Progenitor cell of endocrine pancreas (in vitro differentiated cells): ENCODE measurements around the gene PRRT1B. TPM values are rescaled to one million over a fixed set of nuclear protein-coding genes. Genes with fewer than 3 reads are reported as not detected.

Experiments used
- DNase-seq: peaks from one replicate; pipeline ENCODE4 v3.0.0; 2021; ENCODE audit warnings: low spot score; ENCODE audit not compliant: unreplicated experiment
- H3K27ac Mint-ChIP-seq: 2 replicates; pipeline ENCODE4 v1.8.0; 2021; ENCODE audit warnings: mild to moderate bottlenecking, moderate library complexity, mixed read lengths
- H3K27me3 Mint-ChIP-seq: 2 replicates; pipeline ENCODE4 v1.8.0; 2021; ENCODE audit warnings: mixed read lengths
- H3K36me3 Mint-ChIP-seq: 2 replicates; pipeline ENCODE4 v1.8.0; 2022; ENCODE audit warnings: mixed read lengths; ENCODE audit not compliant: insufficient read depth
- H3K4me1 Mint-ChIP-seq: 2 replicates; pipeline ENCODE4 v1.8.0; 2021; ENCODE audit warnings: low read depth, mixed read lengths
- H3K4me3 Mint-ChIP-seq: 2 replicates; pipeline ENCODE4 v1.8.0; 2021; ENCODE audit warnings: low read depth, mild to moderate bottlenecking, moderate library complexity, mixed read lengths
- H3K9me3 Mint-ChIP-seq: 2 replicates; pipeline ENCODE4 v1.8.0; 2021; ENCODE audit warnings: low read depth, mixed read lengths
- CTCF ChIP-seq: fragments of 200-600 bp; sonication (generic); IDR thresholded peaks from one replicate; pipeline ENCODE4 v1.5.0; 2021; ENCODE audit warnings: antibody characterized with exemption, mild to moderate bottlenecking; ENCODE audit not compliant: unreplicated experiment
- total RNA-seq: library from RNA; stranded (reverse); gene quantifications from 2 replicates; pipeline ENCODE4 v1.2.1, GENCODE V29; 2021

Gene PRRT1B
- total RNA-seq, 1 donor from 2014 or later: 6.7 TPM

- peaks cover 7% of the 10 kb centered on the region for H3K36me3 Mint-ChIP-seq
- DNase-seq: no peak
- H3K9me3 Mint-ChIP-seq: no peaks in the 10 kb centered on the region
- no peaks in the 10 kb centered on the region for H3K4me1 Mint-ChIP-seq
- H3K27ac Mint-ChIP-seq: no peak overlapping the region
- no peak overlapping the region for H3K4me3 Mint-ChIP-seq
- H3K27me3 Mint-ChIP-seq: no peaks in the 10 kb centered on the region
- TF ChIP-seq CTCF: peak; percentile 17
These were observed 32.0 kb downstream of the PRRT1B start for GRCh38 chr9:131577005-131578000.

DNA sequence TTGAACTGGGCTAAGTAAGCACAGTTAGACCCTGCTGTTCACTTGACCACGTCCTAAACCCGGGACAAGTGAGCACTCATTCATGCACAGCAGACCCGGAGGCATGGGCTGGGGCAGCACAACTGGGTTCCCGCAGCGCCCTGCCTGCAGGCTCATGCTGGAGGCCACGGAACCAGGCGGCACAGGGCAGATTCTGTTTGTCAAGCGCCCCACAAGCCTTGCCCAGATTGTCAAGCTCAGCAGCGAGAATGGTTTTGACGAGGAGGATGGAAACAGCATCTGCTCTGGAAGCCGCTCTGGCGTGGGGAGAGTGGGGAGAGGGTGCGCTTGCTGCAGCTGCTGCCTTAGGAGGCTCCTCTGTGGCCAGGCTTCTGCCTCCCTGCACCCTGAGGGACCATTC lies 32.7 kb downstream of the PRRT1B start:
- no peak for TF ChIP-seq CTCF
- Mint-ChIP-seq H3K9me3 (no peaks in the 10 kb centered on the region), H3K4me1 (no peaks in the 10 kb centered on the region), H3K36me3 (peaks cover 6% of the 10 kb centered on the region), H3K4me3 (no peak overlapping the region), H3K27ac (no peak overlapping the region), H3K27me3 (no peaks in the 10 kb centered on the region)
- no peak for DNase-seq

GRCh38 chr9:131578731-131579504 lies 33.6 kb downstream of the PRRT1B start:
- no peaks in the 10 kb centered on the region for H3K27me3 Mint-ChIP-seq
- H3K27ac Mint-ChIP-seq: no peak overlapping the region
- no peak for DNase-seq
- no peak overlapping the region for H3K4me3 Mint-ChIP-seq
- H3K36me3 Mint-ChIP-seq: peaks cover 6% of the 10 kb centered on the region
- TF ChIP-seq CTCF: no peak
- H3K4me1 Mint-ChIP-seq: no peaks in the 10 kb centered on the region
- no peaks in the 10 kb centered on the region for H3K9me3 Mint-ChIP-seq

DNA sequence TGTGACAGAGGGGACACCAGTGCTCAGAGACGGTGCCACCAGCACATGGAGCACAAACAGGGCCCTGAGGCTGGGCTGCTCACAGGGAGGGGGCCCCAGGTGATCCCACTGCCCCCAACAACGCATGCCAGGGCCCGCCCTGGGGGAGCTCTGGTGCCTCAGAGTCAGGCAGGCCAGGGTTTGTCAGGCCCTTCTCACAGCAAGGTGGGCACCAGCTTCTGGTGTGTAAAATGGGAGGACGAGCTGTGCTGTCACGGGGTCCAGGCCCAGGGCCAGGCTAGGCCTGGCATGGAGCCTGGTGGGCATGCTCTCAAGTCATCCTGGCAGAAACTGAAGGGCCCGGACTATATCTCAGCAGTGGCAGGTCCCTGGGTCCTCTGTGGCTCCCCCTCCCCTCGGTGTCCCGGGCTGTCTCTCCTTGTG lies 34.5 kb downstream of the PRRT1B start:
- DNase-seq: no peak
- Mint-ChIP-seq H3K27me3 (no peaks in the 10 kb centered on the region), H3K9me3 (no peaks in the 10 kb centered on the region), H3K4me1 (no peaks in the 10 kb centered on the region), H3K4me3 (no peak overlapping the region), H3K36me3 (peaks cover 6% of the 10 kb centered on the region), H3K27ac (no peak overlapping the region)
- TF ChIP-seq CTCF: no peak

- no peak overlapping the region for H3K4me3 Mint-ChIP-seq
- no peaks in the 10 kb centered on the region for H3K9me3 Mint-ChIP-seq
- H3K36me3 Mint-ChIP-seq: peaks cover 6% of the 10 kb centered on the region
- no peak overlapping the region for H3K27ac Mint-ChIP-seq
- DNase-seq: no peak
- no peaks in the 10 kb centered on the region for H3K4me1 Mint-ChIP-seq
- TF ChIP-seq CTCF: no peak
- H3K27me3 Mint-ChIP-seq: no peaks in the 10 kb centered on the region
These were observed 35.0 kb downstream of the PRRT1B start for GRCh38 chr9:131580358-131580757.
